Lower leg skin (tissue), 3 donors: Measurements from ENCODE around the gene USP28.

ENCODE experiments used
- CTCF ChIP-seq, 3 donors: fragments of 450-650 bp; IDR thresholded peaks; one replicate each; pipeline ENCODE4 v1.5.1; 2016; ENCODE audit warnings: antibody characterized with exemption in 3 of 3, mild to moderate bottlenecking in 3 of 3, moderate library complexity in 2 of 3
- POLR2A ChIP-seq, 2 donors: fragments of 450-650 bp; IDR thresholded peaks; one replicate each; pipeline ENCODE4 v1.6.1; 2016 to 2017; ENCODE audit warnings: antibody characterized with exemption in 2 of 2, mild to moderate bottlenecking in 1 of 2, moderate library complexity in 1 of 2

- TF ChIP-seq CTCF (IDR thresholded peaks at IDR 0.05) (no peak), POLR2A (IDR thresholded peaks at IDR 0.05) (no peak)
These were observed 61.2 kb downstream of the USP28 start for GRCh38 chr11:113814181-113814580.
